Measurements from ENCODE around the gene DNER.
"Not testable (repeated sequence)": the region's sequence is repeated elsewhere in the genome, so short reads cannot be mapped to it uniquely, and the experiment has no call there.

DNER gene, protein sequence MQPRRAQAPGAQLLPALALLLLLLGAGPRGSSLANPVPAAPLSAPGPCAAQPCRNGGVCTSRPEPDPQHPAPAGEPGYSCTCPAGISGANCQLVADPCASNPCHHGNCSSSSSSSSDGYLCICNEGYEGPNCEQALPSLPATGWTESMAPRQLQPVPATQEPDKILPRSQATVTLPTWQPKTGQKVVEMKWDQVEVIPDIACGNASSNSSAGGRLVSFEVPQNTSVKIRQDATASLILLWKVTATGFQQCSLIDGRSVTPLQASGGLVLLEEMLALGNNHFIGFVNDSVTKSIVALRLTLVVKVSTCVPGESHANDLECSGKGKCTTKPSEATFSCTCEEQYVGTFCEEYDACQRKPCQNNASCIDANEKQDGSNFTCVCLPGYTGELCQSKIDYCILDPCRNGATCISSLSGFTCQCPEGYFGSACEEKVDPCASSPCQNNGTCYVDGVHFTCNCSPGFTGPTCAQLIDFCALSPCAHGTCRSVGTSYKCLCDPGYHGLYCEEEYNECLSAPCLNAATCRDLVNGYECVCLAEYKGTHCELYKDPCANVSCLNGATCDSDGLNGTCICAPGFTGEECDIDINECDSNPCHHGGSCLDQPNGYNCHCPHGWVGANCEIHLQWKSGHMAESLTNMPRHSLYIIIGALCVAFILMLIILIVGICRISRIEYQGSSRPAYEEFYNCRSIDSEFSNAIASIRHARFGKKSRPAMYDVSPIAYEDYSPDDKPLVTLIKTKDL

DNA sequence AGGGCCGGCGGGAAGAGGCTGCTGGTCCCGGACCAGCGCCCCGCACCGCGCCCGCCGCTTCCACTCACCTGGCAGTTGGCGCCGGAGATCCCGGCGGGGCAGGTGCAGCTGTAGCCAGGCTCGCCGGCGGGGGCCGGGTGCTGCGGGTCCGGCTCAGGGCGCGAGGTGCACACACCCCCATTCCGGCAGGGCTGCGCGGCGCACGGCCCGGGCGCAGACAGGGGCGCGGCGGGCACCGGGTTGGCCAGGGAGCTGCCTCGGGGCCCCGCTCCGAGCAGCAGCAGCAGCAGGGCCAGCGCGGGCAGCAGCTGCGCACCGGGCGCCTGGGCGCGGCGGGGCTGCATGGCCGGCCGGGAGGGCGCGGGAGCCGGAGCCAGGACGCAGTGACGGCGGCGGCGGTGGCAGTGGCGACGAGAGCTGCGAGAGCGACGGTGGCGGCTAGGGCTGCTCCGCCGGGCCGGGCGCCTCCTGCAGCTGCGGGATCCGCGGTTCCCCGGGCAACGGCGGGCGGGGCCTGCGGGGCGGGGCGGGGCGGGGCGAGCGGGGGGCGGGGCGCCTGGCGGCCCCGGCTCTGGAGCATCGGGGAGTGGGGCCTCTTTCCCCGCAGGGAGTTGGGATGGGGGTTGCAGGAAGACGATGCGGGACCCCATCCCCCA, at the start of gene DNER:
Gene DNER, minus strand, starts transcription at position 476 of the 656 bp plus-strand sequence. Its CDS starts 132 bp downstream, at position 344.
- DNase-seq: peak; percentile 15

DNA sequence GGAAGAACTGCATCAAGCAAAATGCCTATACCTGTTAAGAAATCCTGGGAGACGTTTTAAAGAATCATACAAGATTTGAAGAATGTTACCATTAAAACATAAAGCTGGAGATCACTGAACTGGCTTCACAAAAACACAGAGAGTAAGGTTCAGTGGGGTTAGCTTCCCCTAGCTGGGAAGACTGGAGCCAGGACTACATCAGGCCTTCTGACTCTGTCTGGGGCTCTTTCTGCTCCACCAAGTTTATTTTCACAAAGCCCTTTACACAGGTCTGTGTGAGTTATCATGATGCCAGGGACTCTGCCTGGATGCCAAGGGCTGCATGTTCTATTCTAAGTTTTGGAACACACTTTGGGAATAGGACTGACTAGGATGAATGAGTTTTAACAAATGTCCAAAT, 47.3 kb upstream of the DNER start:
- no peak for DNase-seq

DNA sequence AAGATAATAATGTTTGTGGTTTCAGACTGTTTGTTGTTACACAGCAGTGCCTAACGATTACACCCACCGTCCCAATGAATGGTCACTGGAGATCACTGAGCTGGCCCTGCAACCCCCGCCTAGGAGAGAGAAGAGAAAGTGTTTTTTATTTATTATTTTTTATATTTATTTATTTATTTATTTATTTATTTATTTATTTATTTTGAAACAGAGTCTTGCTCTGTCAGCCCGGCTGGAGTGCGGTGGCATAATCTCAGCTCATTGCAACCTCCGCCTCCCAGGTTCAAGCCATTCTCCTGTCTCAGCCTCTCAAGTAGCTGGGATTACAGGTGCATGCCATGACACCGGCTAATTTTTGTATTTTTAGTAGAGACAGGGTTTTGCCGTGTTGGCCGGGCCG, 43.1 kb upstream of the DNER start:
- DNase-seq: not testable (repeated sequence)

DNA sequence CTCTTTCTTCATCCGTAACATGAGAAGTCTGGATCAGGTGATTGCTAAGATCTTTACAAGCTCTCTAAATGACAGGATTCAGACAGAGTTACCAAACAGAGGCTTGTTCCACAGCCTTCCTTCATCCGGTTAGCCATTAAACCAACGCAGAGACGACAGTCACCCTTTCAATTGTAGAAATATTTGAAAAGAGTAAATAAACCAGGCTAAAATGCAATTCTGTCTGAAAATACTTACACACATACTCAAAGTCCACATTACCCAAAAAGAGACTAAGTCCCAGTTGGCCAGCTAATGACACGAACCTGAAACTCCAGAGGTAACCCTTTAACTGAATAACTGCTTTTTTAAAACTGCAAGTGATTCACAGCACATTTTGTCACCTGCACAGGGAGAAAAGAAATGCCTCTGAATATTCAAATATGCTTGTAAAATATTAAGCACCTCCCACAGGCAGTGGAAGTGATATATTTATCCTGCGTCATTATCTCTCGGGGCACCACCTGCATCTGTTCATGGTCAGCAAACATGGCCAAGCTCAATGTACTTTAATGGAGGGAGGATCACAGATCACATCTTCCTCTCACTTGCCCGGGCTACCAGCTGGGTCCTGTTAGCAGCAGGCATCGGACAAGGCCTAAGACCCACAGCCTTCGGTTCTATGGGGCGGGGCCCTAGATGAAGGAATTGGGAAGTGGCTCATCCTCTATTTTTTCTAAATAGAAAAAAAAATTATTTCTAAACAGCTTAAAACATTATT, 38.8 kb upstream of the DNER start:
- DNase-seq: no peak

DNA sequence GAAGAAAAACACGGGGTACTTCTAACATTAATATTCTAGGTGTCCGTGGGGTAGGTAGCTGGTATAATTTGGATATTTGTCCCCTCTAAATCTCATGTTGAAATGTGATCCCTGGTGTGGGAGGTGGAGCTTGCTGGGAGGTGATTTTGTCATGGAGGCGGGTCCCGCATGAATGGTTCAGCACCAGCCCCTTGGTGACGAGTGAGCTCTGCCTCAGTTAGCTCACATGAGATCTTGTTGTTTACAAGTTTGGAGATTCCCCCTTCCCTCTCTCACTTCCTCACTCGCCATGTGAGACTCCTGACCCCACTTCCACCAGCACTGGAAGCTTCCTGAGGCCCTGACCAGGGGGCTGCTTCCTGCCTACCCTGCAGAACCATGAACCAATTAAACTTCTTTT, 35.4 kb upstream of the DNER start:
- DNase-seq: no peak

DNA sequence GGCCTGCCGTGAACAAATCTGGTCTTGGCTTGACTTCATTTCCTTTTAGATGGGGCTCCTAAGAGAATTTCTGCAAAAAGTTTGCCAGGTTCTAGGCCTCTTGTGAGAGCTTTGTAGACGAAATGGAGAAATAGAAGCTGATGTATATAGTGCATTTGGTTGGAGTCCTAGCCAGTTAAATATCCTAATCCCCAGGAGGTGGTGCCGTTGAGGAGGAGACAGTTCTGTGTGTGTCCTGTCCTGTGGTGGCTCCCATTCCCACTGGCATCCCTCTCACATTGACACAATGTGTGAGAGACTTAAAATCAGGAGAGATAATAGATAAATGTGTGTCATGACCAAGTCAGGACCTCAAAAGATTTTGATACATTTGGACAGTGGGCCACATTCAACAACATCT, 34.6 kb upstream of the DNER start:
- no peak for DNase-seq

DNA sequence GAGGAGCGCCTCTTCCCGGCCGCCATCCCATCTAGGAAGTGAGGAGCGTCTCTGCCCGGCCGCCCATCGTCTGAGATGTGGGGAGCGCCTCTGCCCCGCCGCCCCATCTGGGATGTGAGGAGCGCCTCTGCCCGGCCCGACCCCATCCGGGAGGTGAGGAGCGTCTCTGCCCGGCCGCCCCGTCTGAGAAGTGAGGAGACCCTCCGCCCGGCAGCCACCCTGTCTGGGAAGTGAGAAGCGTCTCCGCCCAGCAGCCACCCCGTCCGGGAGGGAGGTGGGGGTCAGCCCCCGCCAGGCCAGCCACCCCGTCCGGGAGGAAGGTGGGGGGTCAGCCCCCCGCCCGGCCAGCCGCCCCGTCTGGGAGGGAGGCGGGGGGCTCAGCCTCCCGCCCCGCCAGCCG, 28.3 kb upstream of the DNER start:
- DNase-seq: not testable (repeated sequence)

DNA sequence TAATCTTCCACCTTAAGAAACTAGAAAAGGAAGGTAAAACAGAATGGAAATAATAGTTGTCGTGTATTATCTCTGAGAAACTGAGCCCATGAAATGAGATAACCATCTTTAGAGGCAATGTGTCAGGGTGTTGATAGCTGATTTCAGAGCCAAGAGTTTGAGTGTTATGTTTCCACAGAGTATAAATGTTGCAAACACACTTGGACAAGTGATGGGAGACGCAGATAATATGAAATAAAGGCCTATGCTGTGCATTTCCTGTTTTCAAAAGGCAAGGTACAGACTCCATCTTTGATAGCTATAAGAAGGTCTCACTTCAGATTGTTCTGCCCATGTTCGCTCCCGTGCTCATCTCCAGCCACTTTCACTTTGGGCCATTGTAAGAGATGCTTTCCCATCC, 25.9 kb upstream of the DNER start:
- DNase-seq: no peak

DNA sequence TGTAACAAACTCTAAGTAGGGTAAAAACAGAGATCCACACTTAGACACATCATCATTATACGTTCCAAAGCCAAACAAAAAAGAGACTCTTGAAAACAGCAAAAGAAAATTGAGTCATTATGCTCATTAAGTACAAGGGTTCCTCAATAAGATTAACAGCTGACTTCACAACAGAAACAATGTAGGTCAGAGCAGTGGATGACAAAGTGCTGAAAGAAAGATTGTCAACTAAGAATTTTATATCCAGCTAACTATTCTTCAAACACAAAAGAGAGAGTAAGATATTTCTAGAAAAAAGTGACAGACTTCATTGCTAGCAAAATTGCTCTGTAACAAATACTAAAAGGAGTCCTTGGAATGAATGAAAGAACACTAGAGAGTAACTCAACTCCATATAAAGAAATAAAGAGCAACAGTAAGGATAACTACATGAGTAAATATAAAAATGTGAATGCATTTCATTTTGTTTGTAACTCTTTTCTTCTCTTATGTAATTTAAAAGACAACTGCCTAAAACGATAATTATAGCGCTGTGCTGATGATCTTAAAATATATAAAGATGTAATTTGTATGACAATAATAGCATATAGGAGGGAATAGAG, 23.8 kb upstream of the DNER start:
- no peak for DNase-seq

DNA sequence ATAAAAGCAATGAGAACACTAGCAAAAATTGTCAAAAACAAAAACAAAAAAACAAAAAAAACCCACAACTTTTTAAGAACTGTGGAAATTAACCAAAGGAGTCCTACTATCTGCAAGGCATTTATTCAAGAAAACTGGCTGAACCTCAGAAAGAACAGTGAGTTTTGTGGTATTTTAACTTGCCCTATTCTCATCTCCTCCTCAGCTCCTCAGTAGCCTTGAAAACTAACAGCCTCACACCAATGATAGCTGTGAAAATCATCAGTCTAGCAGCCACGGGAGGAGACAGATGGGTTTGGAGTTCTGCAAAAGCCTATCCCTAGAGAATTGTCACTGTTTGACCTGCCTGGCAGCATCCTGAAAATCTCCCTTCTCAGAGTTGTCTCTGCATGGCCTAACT, 20.1 kb upstream of the DNER start:
- no peak for DNase-seq

DNA sequence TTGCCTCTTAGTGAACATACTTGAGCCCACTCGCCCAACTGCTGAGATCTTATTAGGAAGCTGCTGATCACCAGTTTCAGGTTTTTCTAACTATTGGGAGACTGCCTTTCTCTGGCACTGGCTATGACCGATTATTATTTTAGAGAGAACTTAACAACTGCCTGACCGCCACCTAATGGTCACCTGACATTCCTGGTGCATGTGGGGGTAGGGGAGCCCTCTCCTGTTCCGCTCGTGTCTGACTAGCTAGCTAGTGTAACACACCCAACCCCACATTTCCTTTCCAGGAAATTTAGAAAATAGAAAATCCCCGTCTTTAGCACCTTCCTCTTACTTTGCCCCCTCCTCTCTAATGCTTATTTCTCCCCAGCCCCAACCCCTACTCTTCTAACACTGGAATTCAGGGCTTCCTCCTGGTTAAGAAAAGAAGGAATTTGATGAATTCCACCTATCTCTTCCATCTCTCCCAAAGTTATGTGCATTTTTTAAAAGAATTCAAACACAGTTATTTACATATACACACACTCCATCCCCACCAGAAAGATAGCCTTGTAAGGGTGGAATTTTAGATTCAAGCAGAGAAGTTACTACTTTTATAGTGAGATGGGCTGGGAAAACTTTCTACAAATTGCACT, 19.4 kb upstream of the DNER start:
- no peak for DNase-seq

DNA sequence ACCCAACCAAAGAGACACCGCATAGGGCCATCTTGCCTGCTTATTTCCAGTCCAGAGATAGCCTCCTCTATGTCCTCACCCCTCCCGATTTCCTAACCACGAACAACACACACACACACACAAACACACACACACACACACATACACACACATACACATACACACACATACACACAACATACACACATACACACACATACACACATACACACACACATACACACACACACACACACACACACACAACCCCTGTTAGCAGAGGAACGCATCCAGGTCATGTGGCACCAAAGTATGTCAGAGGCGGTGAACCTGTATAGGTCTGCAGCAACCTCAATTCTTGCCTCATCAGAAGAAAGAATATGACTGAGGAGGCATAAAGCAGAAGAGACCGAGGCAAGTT, 18.5 kb upstream of the DNER start:
- no peak for DNase-seq

DNA sequence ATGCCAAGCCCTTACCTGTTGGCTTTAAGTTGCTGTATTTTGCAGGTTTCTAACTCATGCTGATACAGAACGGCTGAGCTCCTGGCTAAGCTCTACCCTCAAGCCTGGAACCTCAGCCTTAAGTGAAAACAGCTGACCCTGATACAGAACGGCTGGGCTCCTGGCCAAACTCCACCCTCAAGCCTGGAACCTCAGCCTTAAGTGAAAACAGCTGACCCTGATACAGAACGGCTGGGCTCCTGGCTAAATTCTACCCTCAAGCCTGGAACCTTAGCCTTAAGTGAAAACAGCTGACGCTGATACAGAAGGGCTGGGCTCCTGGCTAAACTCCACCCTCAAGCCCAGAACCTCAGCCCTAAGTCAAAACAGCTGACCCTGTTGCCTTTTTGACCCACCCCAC, 17.6 kb upstream of the DNER start:
- DNase-seq: no peak

DNA sequence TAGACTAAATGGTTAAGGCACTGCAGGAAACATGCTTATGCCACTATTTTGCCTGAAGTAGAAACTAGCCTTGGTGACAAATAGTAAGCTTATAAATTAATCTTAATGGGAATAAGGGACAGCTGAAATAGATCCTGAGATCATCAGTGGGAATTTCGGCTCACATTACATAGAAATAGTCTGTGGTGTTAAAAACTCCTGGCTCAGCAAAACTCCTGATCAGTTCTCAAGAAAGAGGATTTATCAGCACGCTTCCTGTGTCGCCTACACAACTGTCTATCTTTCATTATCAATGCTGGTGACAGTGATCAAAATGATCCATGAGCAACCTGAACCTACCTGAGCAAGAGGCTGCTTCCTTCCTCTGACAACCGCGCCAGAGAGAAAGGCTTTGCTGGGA, 17.0 kb upstream of the DNER start:
- DNase-seq: no peak

DNA sequence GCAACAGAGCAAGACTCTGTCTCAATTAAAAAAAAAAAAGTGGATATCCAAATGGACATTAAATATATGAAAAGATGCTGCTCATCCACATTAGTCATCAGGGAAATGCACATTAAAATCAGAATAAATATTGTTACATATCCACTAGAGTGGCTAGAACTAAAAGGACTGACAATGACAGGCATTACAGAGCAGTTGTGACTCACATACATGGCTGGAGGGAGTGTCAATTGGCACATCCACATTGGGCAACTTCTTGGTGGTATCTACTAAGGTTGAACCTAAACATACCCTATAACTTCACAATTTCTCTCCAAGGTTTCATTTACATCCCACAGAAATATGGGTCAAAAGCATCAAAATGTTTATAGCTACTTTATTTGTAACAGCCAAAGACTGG, 14.0 kb upstream of the DNER start:
- DNase-seq: no peak

DNA sequence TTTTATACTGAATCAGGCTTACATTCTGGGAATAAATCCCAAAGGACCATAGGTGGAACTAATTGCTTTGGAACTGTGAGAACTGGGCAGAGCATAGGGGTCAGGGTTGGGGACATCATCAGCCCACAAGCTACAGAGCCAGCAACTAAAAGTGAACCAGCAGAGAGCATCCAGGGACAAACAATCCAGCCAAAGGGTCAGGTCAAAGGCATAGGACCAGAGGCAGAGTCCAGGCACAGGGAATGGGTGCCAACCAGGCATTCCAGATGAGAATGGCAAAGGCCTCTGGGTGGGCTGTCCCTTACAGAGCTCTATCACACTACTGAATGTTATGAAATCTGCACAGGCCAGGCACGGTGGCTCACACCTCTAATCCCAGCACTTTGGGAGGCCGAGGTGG, 12.3 kb upstream of the DNER start:
- DNase-seq: no peak

DNA sequence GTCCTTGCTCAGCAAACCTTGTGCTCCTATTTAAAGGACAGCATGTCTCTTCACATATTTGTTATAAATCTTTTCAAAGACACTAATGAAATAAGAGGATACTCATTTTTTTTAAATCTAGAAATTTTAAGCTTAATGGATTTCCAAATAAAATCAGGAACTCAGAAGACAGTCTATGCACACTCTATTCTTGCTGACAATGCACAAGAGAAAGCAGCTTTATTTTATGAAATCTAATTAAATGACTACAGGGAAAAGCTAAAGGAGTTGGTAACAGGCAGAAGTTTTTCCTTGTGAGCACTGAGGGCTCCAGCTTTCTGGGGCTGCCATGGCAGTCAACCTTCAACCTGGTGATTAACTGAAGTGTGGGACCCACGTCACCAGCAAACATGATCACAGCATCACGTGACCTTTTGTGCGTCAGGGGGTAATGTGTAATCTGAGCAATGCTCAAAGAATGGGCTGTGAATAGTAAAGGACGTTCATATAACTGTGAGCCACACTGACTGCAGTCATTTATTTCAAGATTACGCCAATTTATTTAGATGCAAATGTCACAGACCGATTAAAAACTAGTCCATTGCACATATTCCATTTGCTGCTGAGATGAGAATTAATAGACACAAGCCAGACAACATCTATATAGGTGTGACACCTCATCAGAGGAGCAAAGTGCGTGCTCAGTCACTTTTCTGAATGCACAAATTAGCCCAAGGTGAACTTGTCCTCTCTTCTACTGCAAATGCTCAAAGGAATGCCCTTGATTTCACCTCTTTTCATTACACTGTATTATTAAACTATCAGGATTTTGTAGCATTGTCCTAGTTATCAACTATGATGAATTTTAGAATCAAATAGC, 11.6 kb upstream of the DNER start:
- DNase-seq: no peak

DNA sequence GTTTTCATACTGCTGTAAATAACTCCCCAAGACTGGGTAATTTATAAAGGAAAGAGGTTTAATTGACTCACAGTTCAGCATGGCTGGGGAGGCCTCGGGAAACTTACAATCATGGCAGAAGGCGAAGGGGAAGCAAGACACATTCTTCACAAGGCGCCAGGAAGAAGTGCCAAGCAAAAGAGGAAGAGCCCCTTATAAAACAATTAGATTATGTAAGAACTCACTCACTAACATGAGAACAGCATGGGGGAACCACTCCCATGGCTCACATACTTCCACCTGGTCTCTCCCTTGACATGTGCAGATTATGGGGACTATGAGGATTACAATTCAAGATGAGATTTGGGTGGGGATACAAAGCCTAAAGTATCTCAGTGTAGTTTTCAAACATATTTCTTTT, 8.8 kb upstream of the DNER start:
- not testable (repeated sequence) for DNase-seq

DNA sequence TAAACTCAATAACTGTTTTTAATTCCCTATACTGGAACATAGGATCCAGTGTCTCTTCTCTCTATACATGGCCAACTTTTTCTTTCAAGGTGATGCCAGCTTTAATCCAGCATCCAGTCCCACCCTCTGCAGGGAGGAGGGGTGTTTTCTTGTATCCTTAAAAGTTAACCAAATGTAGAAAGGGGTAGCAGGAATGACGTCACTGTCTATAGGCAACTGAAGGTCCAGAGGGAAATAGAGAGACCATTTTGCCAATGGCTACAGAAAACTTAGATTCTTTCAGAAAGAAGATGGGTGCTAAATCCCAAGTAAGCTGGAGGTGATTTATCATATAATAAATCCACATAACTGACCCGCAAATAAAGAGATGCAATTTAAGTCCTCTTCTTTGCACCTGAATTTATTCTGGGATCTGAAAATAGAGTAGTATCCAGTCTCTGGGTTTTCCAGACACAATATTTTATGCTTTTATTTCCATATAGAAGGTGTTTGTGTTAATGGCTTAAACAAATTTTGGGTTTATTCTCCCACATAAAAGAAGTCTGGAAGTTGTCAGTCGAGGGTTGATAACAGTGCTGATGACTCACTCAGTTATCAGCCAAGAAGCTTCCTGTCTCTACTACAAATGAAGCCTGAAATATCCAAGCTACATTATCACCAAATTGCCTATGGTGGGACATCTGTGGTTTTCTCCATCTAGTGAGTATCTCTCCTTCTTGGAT, 5.7 kb upstream of the DNER start:
- DNase-seq: no peak

DNA sequence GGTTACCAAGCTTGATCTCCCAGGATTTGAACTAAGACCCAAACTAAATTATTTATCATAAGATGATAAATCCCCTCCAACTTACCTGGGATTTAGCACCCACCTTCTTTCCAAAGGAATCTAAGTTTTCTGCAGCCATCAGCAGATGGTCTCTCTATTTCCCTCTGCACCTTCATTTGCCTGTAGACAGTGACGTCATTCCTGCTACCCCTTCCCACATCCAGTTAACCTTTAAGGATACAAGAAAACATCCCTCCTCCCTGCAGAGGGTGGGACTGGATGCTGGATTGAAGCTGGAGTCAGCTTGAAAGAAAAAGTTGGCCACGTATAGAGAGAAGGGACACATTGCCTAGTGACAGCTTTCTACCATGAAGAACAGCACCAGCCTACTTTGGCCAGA, 3.7 kb upstream of the DNER start:
- DNase-seq: no peak
